ENCODE data around the gene GPR65. TPM values are rescaled to one million over a fixed set of nuclear protein-coding genes. Genes with fewer than 3 reads are reported as not detected.

The GPR65 gene
- total and polyA plus RNA-seq, 5 experiments from 2014 or later = 11.4 to 27.3 (median 12.0) TPM

DNA sequence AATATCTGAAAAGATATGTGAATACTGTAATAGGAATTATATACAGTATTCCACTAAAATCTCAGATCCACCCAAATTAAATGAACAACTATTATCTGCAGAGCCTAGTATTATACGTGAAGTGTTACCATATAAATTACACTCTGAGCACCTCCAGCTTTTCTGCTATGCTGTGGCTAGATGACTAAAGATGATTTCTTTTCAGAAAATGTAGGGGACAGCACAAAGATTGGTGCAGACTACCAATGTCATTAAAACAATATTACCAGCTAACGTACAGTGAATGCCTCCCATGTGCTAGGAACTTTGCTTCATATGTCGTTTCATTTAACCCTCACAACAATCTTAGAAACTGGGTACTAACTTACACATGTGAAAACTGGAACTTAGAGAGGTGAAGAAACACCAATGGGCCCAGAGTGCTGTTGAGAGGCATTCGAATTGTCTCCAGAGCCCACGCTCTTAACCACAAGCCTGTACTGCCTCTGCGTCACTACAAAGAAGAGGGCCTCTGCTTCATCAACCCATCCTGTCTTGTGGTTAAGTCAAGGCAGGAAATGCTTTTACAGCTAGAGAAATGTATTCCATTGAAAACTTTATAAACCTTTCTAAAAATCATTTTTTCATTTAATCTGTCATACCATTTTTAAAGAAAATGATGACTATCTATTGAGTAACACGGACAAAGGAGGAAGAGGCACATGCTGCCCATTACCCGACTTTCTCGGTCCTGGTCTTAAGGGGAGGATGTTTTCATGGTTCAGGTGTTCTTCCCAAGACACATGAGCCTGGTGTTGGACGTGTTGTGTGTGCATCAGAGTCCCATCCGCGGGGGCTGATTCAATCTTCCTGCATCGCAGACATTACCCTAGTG lies 1.3 kb downstream of the GPR65 start:
- ATAC-seq (peak; percentile 92), DNase-seq (peak; percentile 11 to 89 (median 73))
- peaks cover 43 to 83% (median 69%) of the 10 kb centered on the region in 4 donors for H3K4me1 Mint-ChIP-seq
- H3K9me3 Mint-ChIP-seq = no peaks in the 10 kb centered on the region
- H3K27ac Mint-ChIP-seq = peak overlapping the region; percentile 80 to 99 (median 96)
- POLR2A ChIA-PET = interaction anchor here (0.7 to 6.8 kb wide), 9 partner anchors 9 to 54 kb away, joined by 3 to 125 read pairs (median 5); partner anchors contain the start of gene GALC
- peaks cover 0 to 18% (median 11%) of the 10 kb centered on the region in 3 donors for H3K36me3 Mint-ChIP-seq
- no peaks in the 10 kb centered on the region for H3K27me3 Mint-ChIP-seq
- H3K4me3 Mint-ChIP-seq = peak overlapping the region; percentile 85 to 98 (median 94)

- no peak for DNase-seq
- ATAC-seq = no peak
- H3K36me3 Mint-ChIP-seq = peaks cover 0 to 32% (median 15%) of the 10 kb centered on the region in 3 donors
Measured at GRCh38 chr14:88007608-88008007, 2.7 kb downstream of the GPR65 start.

DNA sequence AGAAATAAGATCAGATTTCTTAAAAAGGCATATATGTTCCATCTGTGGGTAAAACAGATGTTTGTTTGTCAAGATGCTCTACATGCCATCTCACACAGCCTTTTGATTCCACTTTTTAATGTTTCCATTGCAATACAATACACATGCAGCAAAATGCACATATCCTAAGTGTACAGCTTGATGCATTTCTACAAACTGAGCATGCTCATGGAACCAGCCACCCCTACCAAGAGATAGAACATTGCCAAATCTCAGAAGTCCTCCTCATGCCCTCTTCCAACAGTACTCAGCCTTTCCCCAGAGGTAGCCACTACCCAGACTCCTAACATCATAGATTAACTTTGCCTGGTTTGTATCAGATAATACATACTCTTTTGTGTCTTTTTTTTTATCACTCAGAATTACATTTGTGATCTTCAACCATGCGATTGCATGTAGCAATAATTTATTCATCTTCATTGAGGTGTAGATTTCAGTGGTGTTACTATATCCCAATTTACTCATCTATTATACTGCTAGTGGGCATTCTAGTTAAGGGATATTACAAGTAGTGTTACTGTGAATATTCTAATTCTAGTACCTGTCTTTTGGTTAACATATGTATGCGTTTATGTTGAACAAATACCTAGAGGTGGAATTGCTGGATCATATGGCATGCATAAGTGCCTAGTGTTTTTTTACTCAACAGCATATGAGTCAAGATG lies 3.3 kb downstream of the GPR65 start:
- Mint-ChIP-seq H3K9me3 (no peaks in the 10 kb centered on the region), H3K4me3 (peak overlapping the region; percentile 59 to 96 (median 80)), H3K27me3 (no peaks in the 10 kb centered on the region), H3K4me1 (peaks cover 41 to 81% (median 70%) of the 10 kb centered on the region in 4 donors), H3K36me3 (peaks cover 0 to 33% (median 15%) of the 10 kb centered on the region in 3 donors), H3K27ac (peak overlapping the region; percentile 80 to 96 (median 90))
- DNase-seq (no peak), ATAC-seq (no peak)
- POLR2A ChIA-PET = interaction anchor here (1.1 to 2.3 kb wide), 2 partner anchors 11 to 15 kb away, joined by 3 to 10 read pairs; partner anchors contain the start of gene GALC

More at GRCh38 chr14:88007608-88008007, 2.7 kb downstream of the GPR65 start:
- H3K27ac Mint-ChIP-seq = peak overlapping the region in 9 of 10 donors; percentile 80 to 96 (median 91)
- H3K4me1 Mint-ChIP-seq = peaks cover 46 to 83% (median 71%) of the 10 kb centered on the region in 4 donors
- H3K9me3 Mint-ChIP-seq = no peaks in the 10 kb centered on the region
- POLR2A ChIA-PET = interaction anchor here (6.8 kb wide), 1 partner anchor 15 kb away, joined by 125 read pairs; the partner anchor contains the start of gene GALC
- no peaks in the 10 kb centered on the region for H3K27me3 Mint-ChIP-seq
- H3K4me3 Mint-ChIP-seq = peak overlapping the region; percentile 23 to 98 (median 80)

DNA sequence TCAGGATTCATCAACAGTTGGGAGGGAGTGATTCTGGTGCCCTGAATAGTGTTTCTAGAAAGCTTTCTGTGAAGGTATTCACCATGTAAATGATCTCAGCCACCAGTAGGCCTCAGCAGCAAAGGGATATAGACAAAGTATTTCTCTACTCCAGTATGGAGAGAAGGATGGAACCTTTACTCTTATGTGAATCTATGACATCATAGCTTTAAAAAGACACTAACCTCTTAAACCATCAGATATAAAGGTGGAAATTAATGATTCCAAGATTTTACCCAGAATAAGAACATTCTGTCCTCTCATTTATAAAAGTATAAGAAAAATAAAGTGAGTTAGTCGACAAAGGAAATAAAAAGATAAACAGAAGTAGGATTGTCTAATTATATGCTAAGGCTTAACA lies 4.6 kb downstream of the GPR65 start:
- POLR2A ChIA-PET = interaction anchor here (0.6 to 2.3 kb wide), 5 partner anchors 13 to 380 kb away, joined by 3 to 10 read pairs (median 4); partner anchors contain the start of gene GALC

GRCh38 chr14:88010331-88010730 lies 5.4 kb downstream of the GPR65 start:
- ATAC-seq (no peak), DNase-seq (no peak)
- POLR2A ChIA-PET = interaction anchor here (1.2 to 2.3 kb wide), 2 partner anchors 17 to 19 kb away, joined by 3 to 10 read pairs; partner anchors contain the start of gene GALC
- Mint-ChIP-seq H3K9me3 (no peaks in the 10 kb centered on the region), H3K4me3 (peak overlapping the region; percentile 7 to 74 (median 49)), H3K4me1 (peaks cover 44 to 83% (median 69%) of the 10 kb centered on the region in 4 donors), H3K27ac (peak overlapping the region in 9 of 10 donors; percentile 23 to 96 (median 75)), H3K27me3 (no peaks in the 10 kb centered on the region), H3K36me3 (peaks cover 0 to 39% (median 17%) of the 10 kb centered on the region in 3 donors)

More for the DNA sequence above, 4.6 kb downstream of the GPR65 start:
- peaks cover 46 to 83% (median 73%) of the 10 kb centered on the region in 4 donors for H3K4me1 Mint-ChIP-seq
- peaks cover 0 to 39% (median 17%) of the 10 kb centered on the region in 3 donors for H3K36me3 Mint-ChIP-seq
- H3K9me3 Mint-ChIP-seq = no peaks in the 10 kb centered on the region
- ATAC-seq = no peak
- DNase-seq = no peak
- H3K27me3 Mint-ChIP-seq = no peaks in the 10 kb centered on the region
- H3K27ac Mint-ChIP-seq = peak overlapping the region in 9 of 10 donors; percentile 80 to 96 (median 91)
- H3K4me3 Mint-ChIP-seq = peak overlapping the region in 9 of 10 donors; percentile 46 to 96 (median 74)

GRCh38 chr14:88012495-88012894 lies 7.6 kb downstream of the GPR65 start:
- Mint-ChIP-seq H3K4me3 (peak overlapping the region in 9 of 10 donors; percentile 5 to 71 (median 43)), H3K36me3 (peaks cover 0 to 53% (median 32%) of the 10 kb centered on the region in 3 donors), H3K9me3 (peaks cover 0 to 3% (median 0%) of the 10 kb centered on the region in 9 donors), H3K4me1 (peaks cover 46 to 87% (median 76%) of the 10 kb centered on the region in 4 donors), H3K27me3 (no peaks in the 10 kb centered on the region), H3K27ac (peak overlapping the region; percentile 32 to 96 (median 79))
- no peak for ATAC-seq
- no peak for DNase-seq
- POLR2A ChIA-PET = interaction anchor here (0.7 to 3.2 kb wide), 3 partner anchors 14 to 20 kb away, joined by 3 to 11 read pairs (median 3); partner anchors contain the start of gene GALC

DNA sequence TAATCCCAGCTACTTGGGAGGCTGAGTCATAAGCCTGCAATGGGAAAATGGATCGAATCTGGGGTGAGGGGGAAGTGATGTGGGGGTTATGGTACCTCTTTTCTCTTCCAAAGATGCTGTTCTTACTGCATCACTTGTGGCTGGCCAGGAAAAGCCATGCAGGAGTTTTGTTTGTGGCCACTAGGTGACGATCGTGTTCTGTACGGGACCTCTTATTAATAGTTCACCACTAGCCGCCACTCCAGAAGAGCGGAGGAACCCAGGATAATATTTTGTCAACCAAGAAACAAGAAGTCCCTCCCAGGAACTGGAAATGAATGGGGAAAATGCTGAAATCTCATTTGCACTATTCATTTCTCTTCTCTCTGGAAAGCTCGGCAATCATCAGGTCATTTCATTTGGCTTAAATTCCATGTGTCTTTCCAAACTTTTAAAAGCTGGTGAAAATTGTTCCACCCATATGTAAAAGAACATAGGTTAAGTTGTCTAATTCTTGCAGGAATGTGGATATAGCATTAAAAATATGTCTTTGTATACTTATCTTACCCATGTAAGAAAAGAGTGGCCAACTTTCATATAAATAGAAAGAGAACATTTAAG lies 8.9 kb downstream of the GPR65 start:
- Mint-ChIP-seq H3K4me3 (peak overlapping the region in 7 of 10 donors; percentile 2 to 82 (median 33)), H3K27me3 (no peaks in the 10 kb centered on the region), H3K4me1 (peaks cover 41 to 88% (median 74%) of the 10 kb centered on the region in 4 donors), H3K27ac (peak overlapping the region; percentile 53 to 96 (median 80)), H3K36me3 (peaks cover 0 to 61% (median 37%) of the 10 kb centered on the region in 3 donors), H3K9me3 (peaks cover 0 to 3% (median 0%) of the 10 kb centered on the region in 9 donors)
- DNase-seq (peak in 3 of 10 donors; percentile 19 to 63 (median 26)), ATAC-seq (peak; percentile 38 to 64)
- POLR2A ChIA-PET = interaction anchor here (1.2 to 3.2 kb wide), 3 partner anchors 8 to 21 kb away, joined by 3 to 11 read pairs (median 8); partner anchors contain the start of gene GALC

- peaks cover 30 to 80% (median 70%) of the 10 kb centered on the region in 4 donors for H3K4me1 Mint-ChIP-seq
- POLR2A ChIA-PET = interaction anchor here (0.6 to 2.1 kb wide), 5 partner anchors 10 to 24 kb away, joined by 3 to 8 read pairs (median 5); partner anchors contain the start of gene GALC
- peak overlapping the region in 4 of 10 donors; percentile 53 to 80 (median 70) for H3K27ac Mint-ChIP-seq
- H3K36me3 Mint-ChIP-seq = peaks cover 6 to 40% (median 29%) of the 10 kb centered on the region in 3 donors
- no peak overlapping the region for H3K4me3 Mint-ChIP-seq
- H3K27me3 Mint-ChIP-seq = no peaks in the 10 kb centered on the region
- DNase-seq (no peak), ATAC-seq (no peak)
- peaks cover 0 to 13% (median 0%) of the 10 kb centered on the region in 9 donors for H3K9me3 Mint-ChIP-seq
Measured at GRCh38 chr14:88016768-88017167, 11.8 kb downstream of the GPR65 start.

- DNase-seq (no peak), ATAC-seq (no peak)
- Mint-ChIP-seq H3K9me3 (peaks cover 0 to 13% (median 0%) of the 10 kb centered on the region in 9 donors), H3K4me1 (peaks cover 29 to 76% (median 63%) of the 10 kb centered on the region in 4 donors), H3K27me3 (no peaks in the 10 kb centered on the region), H3K4me3 (no peak overlapping the region), H3K27ac (peak overlapping the region in 3 of 10 donors; percentile 1 to 72 (median 29)), H3K36me3 (peaks cover 6 to 33% (median 27%) of the 10 kb centered on the region in 3 donors)
- POLR2A ChIA-PET = interaction anchor here (0.6 to 2.1 kb wide), 6 partner anchors 9 to 40 kb away, joined by 3 to 8 read pairs (median 4); partner anchors contain the start of gene GALC
Measured at GRCh38 chr14:88017535-88017934, 12.6 kb downstream of the GPR65 start.

DNA sequence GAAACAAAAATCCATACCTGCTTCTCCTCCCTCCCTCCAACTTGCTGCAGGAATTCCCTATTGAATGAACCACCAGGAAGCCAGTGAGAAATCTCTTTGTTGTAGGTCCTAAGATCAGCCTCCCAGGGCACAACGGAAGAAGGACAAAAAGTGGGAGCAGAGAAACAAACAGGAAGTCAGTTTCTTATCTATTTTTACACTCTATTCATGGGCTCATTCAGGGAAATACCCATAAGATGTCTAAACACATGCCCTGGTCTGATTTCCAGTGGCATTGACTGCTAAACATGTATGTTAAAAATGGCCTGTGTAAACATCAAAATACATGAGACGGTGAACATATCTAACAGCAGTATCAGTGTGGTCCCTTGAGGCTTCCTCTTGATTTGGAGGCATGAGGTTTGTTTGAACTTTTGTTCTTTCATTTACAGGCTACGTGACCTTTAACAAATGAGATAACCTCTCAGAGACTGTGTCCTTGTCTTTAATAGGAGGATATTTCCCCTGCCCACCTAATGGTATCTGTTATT lies 18.8 kb downstream of the GPR65 start:
- Mint-ChIP-seq H3K4me3 (peak overlapping the region in 8 of 10 donors; percentile 9 to 65 (median 36)), H3K4me1 (peaks cover 55 to 93% (median 79%) of the 10 kb centered on the region in 4 donors), H3K27ac (peak overlapping the region; percentile 63 to 89 (median 80)), H3K27me3 (no peaks in the 10 kb centered on the region), H3K36me3 (peaks cover 3 to 6% (median 5%) of the 10 kb centered on the region in 3 donors), H3K9me3 (peaks cover 0 to 13% (median 0%) of the 10 kb centered on the region in 9 donors)
- POLR2A ChIA-PET = no interaction called here
- peak; percentile 62 to 81 for ATAC-seq
- DNase-seq = peak in 2 of 10 donors; percentile 19 to 20
